Fibroblast of skin of back (primary cell): ENCODE measurements around the gene PGP.
A peak's percentile ranks its signal among the peaks of the same experiment; 100 is the strongest.

Source experiments
- DNase-seq: peaks from one replicate; pipeline ENCODE4 v3.0.0-alpha.2; 2013

Gene PGP

GRCh38 chr16:2180962-2181923, 33.4 kb downstream of the PGP start:
- DNase-seq, result no peak

DNA sequence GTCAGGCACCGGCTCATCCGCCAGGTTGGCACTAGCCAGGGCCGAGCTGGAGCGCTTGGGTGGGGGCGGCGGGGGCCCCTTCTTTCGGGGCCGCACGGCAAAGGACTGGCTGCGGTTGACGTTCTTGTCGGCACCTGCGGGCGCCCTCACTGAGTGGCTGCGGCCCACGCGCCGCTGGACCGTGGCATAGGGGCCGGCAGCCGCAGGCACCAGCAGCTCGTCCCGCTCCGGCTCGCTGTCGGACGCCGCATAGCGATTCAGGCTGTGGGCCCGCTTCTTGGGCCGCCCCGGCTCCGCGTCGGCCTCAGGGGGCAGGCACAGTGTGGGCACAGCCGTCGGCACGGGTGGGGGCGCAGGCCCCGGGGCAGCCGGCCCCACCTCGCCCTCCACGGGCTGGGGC, 34.2 kb downstream of the PGP start:
- no peak for DNase-seq

DNA sequence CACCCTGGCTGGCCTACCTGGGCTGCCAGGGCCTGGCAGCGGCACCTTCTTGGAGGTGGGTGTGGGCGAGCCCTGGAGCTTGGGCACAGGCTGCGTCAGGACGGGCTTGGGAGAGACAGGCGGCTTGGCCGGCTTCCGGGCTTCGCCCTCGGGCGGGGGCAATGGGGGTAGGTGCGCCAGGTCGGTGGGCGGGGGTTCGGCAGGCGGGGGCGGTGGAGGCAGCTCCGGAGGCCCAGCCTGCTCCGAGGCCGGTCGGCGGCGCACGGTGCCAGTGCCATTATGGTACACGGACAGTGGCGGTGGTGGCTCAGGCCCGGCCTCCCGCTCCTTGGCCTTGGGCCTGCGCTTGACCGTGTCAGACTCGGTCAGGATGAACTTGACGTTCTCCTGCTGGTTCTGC, 35.1 kb downstream of the PGP start:
- no peak for DNase-seq

GRCh38 chr16:2179107-2179501, 35.5 kb downstream of the PGP start:
- DNase-seq, result no peak

DNA sequence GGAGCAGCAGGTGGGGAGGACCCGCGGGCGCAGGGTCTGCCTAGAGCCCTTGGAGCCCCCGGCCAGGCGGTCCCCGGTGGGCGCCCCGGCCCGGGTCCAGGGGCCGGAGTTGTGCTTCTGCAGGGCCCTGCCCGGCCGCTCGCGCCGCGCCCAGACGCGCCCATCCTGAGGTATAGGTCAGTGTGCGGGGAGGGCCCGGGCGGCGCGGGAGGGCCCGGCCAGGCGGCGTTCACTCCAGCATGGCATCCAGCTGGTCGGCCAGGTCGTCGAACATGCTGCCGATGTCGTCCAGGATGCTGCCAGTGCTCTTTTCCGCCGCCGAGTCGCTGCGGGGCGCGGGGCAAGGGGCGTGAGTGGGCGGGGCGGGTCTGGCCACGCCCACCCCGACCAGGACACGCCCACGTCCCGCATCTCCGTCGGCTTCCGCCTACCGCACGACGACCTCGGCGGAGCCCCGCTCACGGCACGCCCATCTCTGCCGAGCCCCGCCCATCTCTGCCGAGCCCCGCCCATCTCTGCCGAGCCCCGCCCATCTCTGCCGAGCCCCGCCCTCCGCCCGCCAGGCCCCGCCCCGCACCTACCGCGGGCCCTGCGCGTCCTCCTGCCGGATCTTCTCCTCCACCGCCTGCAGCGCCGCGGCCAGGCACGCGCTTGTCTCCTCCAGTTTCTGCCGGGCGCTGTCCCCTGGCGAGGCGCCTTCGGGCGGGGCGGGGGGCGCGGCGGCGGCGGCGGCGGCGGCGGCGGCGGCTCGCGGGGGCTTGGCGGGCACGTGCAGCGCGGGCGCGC, 36.1 kb downstream of the PGP start:
- peak; percentile 46 for DNase-seq

- DNase-seq, result no peak
Observed at GRCh38 chr16:2177561-2177960, 37.1 kb downstream of the PGP start.

DNA sequence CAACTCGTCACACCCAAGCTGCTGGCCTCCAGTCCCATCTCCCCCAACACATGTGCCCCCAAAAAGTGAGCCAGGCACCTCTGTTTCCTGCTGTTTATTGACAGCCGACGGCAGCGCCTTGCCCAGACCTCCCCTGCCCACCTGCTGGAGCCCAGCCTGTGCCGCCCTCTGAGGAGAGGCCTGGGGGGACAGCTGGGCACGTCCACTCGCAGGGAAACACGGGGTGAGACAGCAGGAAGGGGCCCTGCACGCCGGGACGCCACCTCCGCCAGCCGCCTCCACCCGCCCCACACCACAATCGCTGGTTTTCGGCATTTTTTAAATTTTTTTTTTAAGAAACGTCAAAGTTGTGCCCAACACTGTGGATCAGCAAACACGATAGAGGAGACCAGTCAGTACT, 37.5 kb downstream of the PGP start:
- no peak for DNase-seq

GRCh38 chr16:2176047-2176446, 38.6 kb downstream of the PGP start:
- no peak for DNase-seq

DNA sequence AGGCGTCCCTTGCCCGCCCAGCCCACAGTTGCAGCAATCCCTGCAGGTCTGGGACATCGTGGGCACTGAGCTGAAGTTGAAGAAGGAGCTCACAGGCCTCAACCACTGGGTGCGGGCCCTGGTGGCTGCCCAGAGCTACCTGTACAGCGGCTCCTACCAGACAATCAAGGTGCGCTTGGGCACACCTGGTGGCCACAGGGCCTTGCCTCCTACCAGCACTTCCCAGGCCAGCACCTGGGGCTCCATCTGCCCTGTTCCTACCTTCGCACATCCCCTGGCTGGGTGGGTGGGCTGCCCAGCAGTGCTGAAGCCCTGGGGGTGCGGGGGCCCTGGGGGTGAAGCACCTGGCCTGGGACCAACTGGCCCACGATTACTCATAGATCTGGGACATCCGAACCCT, 39.2 kb downstream of the PGP start:
- DNase-seq, result no peak

GRCh38 chr16:2174396-2175131, 40.1 kb downstream of the PGP start:
- no peak for DNase-seq

DNA sequence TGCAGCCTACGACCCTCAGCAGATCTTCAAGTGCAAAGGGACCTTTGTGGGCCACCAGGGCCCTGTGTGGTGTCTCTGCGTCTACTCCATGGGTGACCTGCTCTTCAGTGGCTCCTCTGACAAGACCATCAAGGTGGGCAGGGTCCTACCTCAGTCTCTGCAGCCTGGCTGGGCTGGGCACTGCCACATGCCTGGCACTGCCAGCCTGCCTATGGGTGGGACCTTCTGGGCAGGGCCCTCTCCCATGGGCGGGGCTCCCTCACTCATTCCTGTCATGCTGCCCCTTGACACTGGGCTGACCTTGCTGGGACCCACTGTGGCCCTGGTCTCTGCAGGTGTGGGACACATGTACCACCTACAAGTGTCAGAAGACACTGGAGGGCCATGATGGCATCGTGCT, 40.7 kb downstream of the PGP start:
- DNase-seq, result no peak

DNA sequence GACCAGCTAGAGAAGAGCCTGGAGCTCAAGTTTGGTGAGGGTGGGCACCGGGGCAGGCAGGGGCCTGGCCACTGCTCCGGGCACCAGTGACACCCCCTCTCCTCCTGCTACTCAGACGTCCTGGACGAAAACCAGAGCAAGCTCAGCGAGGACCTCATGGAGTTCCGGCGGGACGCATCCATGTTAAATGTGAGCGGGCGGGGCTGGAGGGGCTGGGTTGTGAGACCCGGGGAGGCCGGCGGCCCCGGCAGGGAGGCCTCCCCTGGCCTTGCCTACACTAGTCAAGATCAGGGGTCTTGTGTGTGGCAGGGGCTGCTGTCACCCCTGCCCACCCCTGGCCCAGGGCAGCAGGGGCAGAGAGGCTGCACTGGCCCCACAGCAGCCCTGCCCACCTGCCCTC, 41.3 kb downstream of the PGP start:
- DNase-seq, result no peak

DNA sequence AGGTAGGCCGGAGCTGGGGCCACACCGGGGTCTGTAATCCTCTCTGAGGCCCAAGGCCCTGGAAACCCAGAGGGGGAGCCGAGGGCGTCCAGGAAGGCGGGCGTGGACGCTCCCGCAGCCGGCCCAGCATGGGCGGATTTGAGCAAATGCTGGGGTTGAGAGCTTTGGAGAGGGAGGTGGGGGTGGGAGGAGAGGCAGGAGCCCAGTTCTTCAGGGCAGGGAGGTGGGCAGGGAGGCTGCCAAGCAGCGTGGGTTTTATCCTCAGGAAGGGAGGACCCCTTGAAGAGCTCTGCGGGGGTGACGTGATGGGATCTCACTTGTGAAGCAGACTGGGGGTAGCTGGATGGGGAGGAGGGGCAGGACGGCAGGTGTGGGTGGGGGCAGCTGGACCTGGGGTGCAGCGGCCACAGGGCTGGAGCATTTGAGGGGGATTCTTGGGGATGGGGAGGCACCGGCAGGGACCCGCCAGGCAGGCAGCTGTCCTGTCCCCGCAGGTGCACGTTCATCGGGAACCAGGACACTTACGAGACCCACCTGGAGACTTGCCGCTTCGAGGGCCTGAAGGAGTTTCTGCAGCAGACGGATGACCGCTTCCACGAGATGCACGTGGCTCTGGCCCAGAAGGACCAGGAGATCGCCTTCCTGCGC, 41.8 kb downstream of the PGP start:
- no peak for DNase-seq

DNA sequence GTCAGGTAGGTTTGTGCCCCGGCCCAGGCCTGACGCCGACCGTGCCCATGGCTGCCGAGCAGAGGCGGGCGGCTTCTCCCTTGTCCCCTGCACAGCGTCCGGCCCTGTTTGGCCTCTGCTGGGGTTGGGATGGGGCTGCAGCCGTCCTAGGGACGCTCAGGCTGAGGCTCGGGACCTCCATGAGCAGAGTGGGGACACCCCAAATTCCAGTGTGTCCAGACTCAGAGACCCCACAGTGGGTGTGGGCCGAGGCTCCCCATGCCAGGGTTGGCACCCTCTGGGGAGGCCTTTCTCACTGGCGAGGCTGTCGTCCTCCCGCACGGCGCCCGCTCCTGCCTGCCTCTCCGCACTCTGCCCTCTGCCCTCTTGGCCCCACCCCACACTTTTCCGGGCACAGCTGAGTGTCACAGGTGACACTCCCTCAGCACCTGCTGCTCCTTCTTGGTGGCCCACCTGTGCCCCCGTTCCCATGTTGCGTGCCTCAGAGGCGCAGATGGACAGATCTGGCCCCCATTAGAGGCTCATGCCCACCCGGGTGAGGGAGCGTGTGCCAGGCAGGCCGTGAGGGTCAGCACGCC, 43.0 kb downstream of the PGP start:
- DNase-seq, result no peak

- no peak for DNase-seq
Observed at GRCh38 chr16:2170587-2171435, 43.8 kb downstream of the PGP start.

DNA sequence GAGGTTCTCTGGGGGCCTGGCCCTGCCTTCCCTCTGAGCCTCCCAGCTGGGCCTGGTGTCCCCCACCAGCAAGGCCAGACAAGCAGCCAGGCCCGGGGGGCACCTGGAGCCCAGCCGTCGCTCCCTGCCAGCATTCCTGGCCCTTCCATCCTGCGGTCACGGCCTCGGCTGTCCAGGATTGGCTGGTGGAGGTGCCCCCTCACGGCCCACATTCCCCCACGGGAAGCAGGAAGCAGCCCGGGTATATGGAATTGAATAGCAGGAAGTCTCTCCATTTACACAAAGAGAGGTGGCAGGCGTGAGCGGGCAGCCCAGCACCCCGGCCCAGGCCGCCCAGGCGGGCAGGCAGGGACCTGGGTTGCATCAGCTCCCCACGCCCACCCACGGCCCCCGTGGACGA, 44.6 kb downstream of the PGP start:
- no peak for DNase-seq

GRCh38 chr16:2167068-2167638, 47.5 kb downstream of the PGP start:
- no peak for DNase-seq

- DNase-seq, result no peak
Observed at GRCh38 chr16:2166263-2167067, 48.2 kb downstream of the PGP start.

DNA sequence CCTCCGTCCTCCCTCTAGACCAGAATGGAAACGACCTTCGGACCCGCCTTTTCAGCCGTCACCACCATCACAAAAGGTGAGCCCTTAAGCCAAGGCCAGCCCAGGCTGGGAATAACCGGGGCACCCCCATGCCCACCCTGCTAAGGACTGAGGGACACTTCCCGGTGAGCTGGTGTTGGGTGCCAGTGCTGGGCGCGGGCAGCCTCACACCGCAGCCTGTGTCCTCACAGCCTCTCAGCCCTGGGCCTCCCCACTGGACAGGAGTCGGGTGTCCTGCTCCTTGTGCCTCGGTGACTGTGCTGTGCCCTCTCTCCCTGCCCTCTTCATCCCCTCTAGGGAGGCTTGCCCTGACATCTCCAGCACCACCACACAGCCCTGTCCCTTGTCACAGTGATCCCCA, 48.8 kb downstream of the PGP start:
- DNase-seq, result no peak
